HEK293T (cell line): Measurements from ENCODE around the gene TDRD9.

Experiments
- CTCF ChIA-PET: fragments of 350-600 bp; formaldehyde crosslinking; extraction: SDS; loops from one replicate; lab custom pipeline; 2021; ENCODE audit warnings: antibody characterized with exemption, inconsistent platforms; lab: Yijun Ruan, JAX
- POLR2A ChIA-PET: fragments of 350-600 bp; formaldehyde crosslinking; extraction: SDS; loops from one replicate; lab custom pipeline; 2020; ENCODE audit warnings: antibody characterized with exemption, inconsistent platforms; lab: Yijun Ruan, JAX
- DNase-seq: peaks from one replicate; pipeline ENCODE4 v3.0.0; 2012; ENCODE audit warnings: mixed read lengths; ENCODE audit errors: extremely low spot score
- ARNT ChIP-seq: fragments of 450-650 bp; IDR thresholded peaks from 2 replicates; pipeline ENCODE4 v1.6.1; 2017; ENCODE audit warnings: mild to moderate bottlenecking
- BHLHE40 ChIP-seq: fragments of 450-650 bp; IDR thresholded peaks from 2 replicates; pipeline ENCODE4 v1.6.1; 2016; ENCODE audit warnings: mild to moderate bottlenecking, moderate library complexity, borderline replicate concordance
- CTBP1 ChIP-seq: fragments of 450-650 bp; IDR thresholded peaks from 2 replicates; pipeline ENCODE4 v1.6.1; 2016; ENCODE audit warnings: borderline replicate concordance
- ELF4 ChIP-seq: fragments of 450-650 bp; IDR thresholded peaks from 2 replicates; pipeline ENCODE4 v1.6.1; 2017; ENCODE audit warnings: antibody characterized with exemption
- FOXA1 ChIP-seq: fragments of 450-650 bp; IDR thresholded peaks from 2 replicates; pipeline ENCODE4 v1.6.1; 2016; ENCODE audit warnings: mild to moderate bottlenecking
- FOXK2 ChIP-seq: fragments of 450-650 bp; IDR thresholded peaks from 2 replicates; pipeline ENCODE4 v1.6.1; 2016; ENCODE audit warnings: mild to moderate bottlenecking
- FOXM1 ChIP-seq: fragments of 450-650 bp; IDR thresholded peaks from 2 replicates; pipeline ENCODE4 v1.6.1; 2017; ENCODE audit warnings: mild to moderate bottlenecking, borderline replicate concordance
- HDGF ChIP-seq: fragments of 450-650 bp; IDR thresholded peaks from 2 replicates; pipeline ENCODE4 v1.6.1; 2017; ENCODE audit warnings: antibody characterized with exemption, borderline replicate concordance
- L3MBTL2 ChIP-seq: fragments of 450-650 bp; conservative IDR thresholded peaks from 2 replicates; pipeline ENCODE4 v1.6.1; 2016; ENCODE audit warnings: mild to moderate bottlenecking
- LEF1 ChIP-seq: fragments of 450-650 bp; IDR thresholded peaks from 2 replicates; pipeline ENCODE4 v1.6.1; 2017; ENCODE audit warnings: mild to moderate bottlenecking, borderline replicate concordance
- NFRKB ChIP-seq: fragments of 450-650 bp; IDR thresholded peaks from 2 replicates; pipeline ENCODE4 v1.6.1; 2016; ENCODE audit warnings: mild to moderate bottlenecking, moderate library complexity
- SP1 ChIP-seq: fragments of 450-650 bp; IDR thresholded peaks from 2 replicates; pipeline ENCODE4 v1.6.1; 2017
- SUZ12 ChIP-seq: fragments of 450-650 bp; IDR thresholded peaks from 2 replicates; pipeline ENCODE4 v1.6.1; 2016; ENCODE audit warnings: mild to moderate bottlenecking
- TARDBP ChIP-seq: fragments of 450-650 bp; IDR thresholded peaks from 2 replicates; pipeline ENCODE4 v1.6.1; 2016
- ZNF384 ChIP-seq: fragments of 450-650 bp; IDR thresholded peaks from 2 replicates; pipeline ENCODE4 v1.6.1; 2016
- TF ChIP-seq, protein P1 (sequence below): fragments of 450-650 bp; IDR thresholded peaks from 2 replicates; pipeline ENCODE4 v1.6.1; 2016

The TDRD9 gene

DNA sequence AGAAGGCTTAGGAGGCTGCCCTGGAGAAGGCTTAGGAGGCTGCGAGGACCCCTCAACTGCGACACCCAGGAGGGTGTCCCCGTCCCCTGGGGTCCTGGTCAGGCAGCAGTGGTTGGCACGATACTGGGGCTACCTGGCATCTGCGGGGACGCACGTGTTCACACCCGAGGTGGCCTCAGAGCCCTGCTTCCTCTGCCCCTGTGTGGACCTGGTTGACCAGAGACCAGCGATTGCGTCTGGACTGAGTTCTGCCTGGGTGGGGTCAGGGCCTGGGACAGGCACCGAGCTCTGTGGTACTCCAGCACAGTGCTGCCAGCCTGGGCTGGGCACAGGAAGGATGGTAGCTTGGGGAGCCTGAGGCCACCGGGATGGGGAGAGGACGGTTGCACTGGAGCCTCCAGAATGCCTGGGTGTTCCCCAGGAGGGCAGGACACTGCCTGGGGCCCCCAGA is 158.0 kb downstream of the TDRD9 start:
- POLR2A ChIA-PET = no interaction called here
- CTCF ChIA-PET = no interaction called here
- DNase-seq = no peak
- TF ChIP-seq ELF4 = no peak
- TF ChIP-seq ARNT = no peak
- TF ChIP-seq, protein P1, sequence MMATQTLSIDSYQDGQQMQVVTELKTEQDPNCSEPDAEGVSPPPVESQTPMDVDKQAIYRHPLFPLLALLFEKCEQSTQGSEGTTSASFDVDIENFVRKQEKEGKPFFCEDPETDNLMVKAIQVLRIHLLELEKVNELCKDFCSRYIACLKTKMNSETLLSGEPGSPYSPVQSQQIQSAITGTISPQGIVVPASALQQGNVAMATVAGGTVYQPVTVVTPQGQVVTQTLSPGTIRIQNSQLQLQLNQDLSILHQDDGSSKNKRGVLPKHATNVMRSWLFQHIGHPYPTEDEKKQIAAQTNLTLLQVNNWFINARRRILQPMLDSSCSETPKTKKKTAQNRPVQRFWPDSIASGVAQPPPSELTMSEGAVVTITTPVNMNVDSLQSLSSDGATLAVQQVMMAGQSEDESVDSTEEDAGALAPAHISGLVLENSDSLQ = no peak
- no peak for TF ChIP-seq CTBP1
- TF ChIP-seq BHLHE40 = no peak
- no peak for TF ChIP-seq LEF1
- no peak for TF ChIP-seq TARDBP
- TF ChIP-seq ZNF384 = no peak
- TF ChIP-seq FOXM1 = no peak
- no peak for TF ChIP-seq SP1
- TF ChIP-seq NFRKB = no peak
- no peak for TF ChIP-seq HDGF
- TF ChIP-seq FOXK2 = no peak
- TF ChIP-seq L3MBTL2 = no peak
- no peak for TF ChIP-seq SUZ12
- TF ChIP-seq FOXA1 = no peak

DNA sequence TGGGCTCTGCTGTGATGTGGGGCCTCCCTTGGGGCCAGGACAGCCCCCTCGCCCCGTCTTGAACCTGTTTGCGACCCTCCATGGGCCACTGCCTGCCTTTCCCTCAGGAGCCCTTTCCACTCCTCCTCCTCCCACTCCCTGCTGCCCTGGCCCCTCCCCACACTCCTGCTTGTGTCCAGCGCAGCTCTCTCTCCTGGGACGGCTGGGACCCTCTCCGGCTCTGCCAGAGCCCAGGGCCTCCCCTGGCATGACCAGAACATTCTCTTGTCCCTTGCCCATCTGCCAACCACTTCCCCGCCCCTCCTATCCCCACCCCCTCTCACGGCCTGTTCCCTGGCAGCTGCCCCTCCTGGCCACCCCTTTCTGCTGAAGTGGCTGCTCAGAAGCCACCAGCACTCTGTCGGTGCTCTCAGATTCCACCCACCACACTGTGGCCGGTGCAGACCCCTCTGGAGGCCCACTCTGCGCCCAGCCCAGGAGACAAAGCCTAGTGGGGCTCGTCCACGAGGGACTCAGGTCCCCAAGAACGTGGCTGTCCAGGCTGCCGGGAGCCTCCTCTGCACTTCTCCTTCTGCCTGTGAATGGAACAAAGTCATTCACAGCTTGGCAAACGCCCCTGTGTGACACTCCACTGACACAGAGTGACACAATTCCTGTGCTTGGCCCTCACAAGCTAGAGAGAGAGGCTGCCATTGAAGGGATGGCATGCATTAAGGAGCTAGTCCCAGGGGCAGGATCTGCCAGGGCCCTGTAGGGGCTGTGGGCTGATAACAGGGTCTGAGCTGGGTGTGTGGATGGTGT is 158.6 kb downstream of the TDRD9 start:
- POLR2A ChIA-PET = no interaction called here
- no peak for TF ChIP-seq FOXA1
- TF ChIP-seq SUZ12 = no peak
- no peak for TF ChIP-seq ZNF384
- no peak for TF ChIP-seq BHLHE40
- no peak for TF ChIP-seq TARDBP
- TF ChIP-seq CTBP1 = no peak
- TF ChIP-seq ELF4 = no peak
- TF ChIP-seq LEF1 = no peak
- no peak for TF ChIP-seq HDGF
- TF ChIP-seq, protein P1 = no peak
- TF ChIP-seq L3MBTL2 = no peak
- no peak for TF ChIP-seq FOXK2
- no peak for TF ChIP-seq NFRKB
- no peak for TF ChIP-seq FOXM1
- TF ChIP-seq ARNT = no peak
- TF ChIP-seq SP1 = no peak
- CTCF ChIA-PET = interaction anchor here (1.4 kb wide), 1 partner anchor 9 kb away, joined by 6 read pairs; no protein-coding TSS in a partner anchor
- no peak for DNase-seq

DNA sequence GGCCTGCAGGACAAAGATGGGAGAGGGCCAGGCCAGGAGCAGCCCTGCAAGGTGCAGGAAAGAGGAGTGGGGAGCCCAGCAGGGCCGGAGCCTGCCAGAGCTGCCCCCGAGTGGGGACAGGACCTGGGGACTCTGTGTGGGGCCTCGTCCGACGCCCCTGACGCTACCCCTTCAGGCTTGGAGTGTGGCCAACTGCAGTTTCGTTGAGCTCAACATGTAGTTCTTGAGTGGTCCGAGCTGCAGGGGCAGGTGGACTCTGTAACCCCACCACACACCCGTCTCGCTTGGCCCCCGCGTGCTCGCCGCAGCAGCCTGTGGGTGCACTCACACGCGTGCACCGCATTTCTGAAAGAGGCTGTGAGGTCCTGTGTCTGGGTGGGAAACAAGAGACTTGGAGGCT is 159.2 kb downstream of the TDRD9 start:
- ChIA-PET CTCF (interaction anchor here (1.4 kb wide), 1 partner anchor 10 kb away, joined by 6 read pairs; no protein-coding TSS in a partner anchor), POLR2A (no interaction called here)
- DNase-seq = no peak
- no peak for TF ChIP-seq BHLHE40
- no peak for TF ChIP-seq FOXA1
- no peak for TF ChIP-seq L3MBTL2
- TF ChIP-seq LEF1 = no peak
- TF ChIP-seq TARDBP = no peak
- TF ChIP-seq CTBP1 = no peak
- TF ChIP-seq ELF4 = no peak
- no peak for TF ChIP-seq SP1
- TF ChIP-seq, protein P1 = no peak
- no peak for TF ChIP-seq ZNF384
- TF ChIP-seq FOXK2 = no peak
- TF ChIP-seq NFRKB = no peak
- no peak for TF ChIP-seq HDGF
- no peak for TF ChIP-seq FOXM1
- TF ChIP-seq ARNT = no peak
- no peak for TF ChIP-seq SUZ12

DNA sequence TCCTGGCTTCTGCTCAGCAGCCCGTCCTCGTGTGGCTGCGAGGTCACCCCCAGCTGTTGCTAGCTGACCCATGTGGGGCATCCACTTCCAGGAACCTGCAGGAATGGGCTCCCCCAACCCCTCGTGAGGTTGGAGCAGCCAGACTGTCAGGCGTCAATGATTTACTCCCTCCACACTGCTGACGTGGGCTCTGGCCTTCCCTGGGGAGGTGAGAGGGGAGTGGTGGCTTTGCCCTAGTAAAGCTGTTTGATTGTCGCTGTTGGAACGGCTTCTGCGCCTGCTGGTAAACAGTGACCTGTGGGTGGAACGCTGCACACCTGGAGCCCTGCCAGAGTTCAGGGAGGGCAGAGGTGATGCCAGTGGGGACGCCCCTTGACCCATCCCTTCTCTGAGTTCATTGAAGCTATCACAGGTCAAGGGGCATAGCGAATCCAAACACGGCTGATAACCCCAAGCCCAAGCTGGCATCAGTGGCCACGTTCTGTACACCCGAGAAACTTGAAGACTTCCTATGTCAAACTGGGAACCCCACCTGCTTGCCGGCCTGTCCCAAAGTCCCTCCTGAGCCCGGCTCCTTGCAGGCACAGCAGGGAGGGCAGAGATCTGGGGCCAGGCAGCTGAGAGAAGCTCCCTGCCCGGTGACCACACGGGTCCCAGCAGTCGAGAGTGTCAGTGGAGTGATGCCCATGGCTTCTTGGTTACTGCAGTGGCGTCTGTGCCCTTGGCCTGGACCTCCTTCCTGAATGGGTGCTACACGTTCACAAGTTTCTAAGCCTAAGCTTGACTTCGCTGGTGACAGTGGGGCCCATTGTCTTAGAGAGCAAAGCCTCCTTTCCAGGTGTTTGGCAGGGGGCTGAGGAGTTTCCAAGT is 160.0 kb downstream of the TDRD9 start:
- DNase-seq = no peak
- ChIA-PET CTCF (interaction anchor here (0.6 to 1.4 kb wide), 2 partner anchors 10 kb away, joined by 3 to 6 read pairs; no protein-coding TSS in a partner anchor), POLR2A (no interaction called here)
- no peak for TF ChIP-seq L3MBTL2
- TF ChIP-seq, protein P1 = peak; percentile 65
- TF ChIP-seq SP1 = no peak
- no peak for TF ChIP-seq FOXA1
- TF ChIP-seq ARNT = no peak
- no peak for TF ChIP-seq SUZ12
- no peak for TF ChIP-seq FOXK2
- TF ChIP-seq BHLHE40 = no peak
- no peak for TF ChIP-seq LEF1
